Loucy (cell line): Measurements from ENCODE around the gene IWS1.

ENCODE experiments used
- H2AFZ ChIP-seq: fragments of 200-600 bp; sonication (generic); 2 replicates; pipeline ENCODE4 v1.6.0; 2016; ENCODE audit warnings: antibody characterized with exemption, mild to moderate bottlenecking, low read length, moderate library complexity
- H3F3A ChIP-seq: fragments of 200-600 bp; 2 replicates; pipeline ENCODE4 v1.6.0; 2016; ENCODE audit warnings: antibody characterized with exemption, low read depth, mild to moderate bottlenecking
- H3K27me3 ChIP-seq: fragments of 200-600 bp; sonication (generic); 2 replicates; pipeline ENCODE4 v1.6.1; 2014; ENCODE audit warnings: low read length, mild to moderate bottlenecking; ENCODE audit not compliant: insufficient read depth, poor library complexity, severe bottlenecking
- H3K36me3 ChIP-seq: fragments of 200-600 bp; sonication (generic); 2 replicates; pipeline ENCODE4 v1.6.1; 2016; ENCODE audit warnings: low read length; ENCODE audit not compliant: insufficient read depth
- H3K4me1 ChIP-seq: fragments of 200-600 bp; sonication (generic); 2 replicates; pipeline ENCODE4 v1.5.1; 2014; ENCODE audit warnings: low read length, mild to moderate bottlenecking; ENCODE audit not compliant: insufficient read depth, poor library complexity, severe bottlenecking
- H3K4me2 ChIP-seq: fragments of 200-600 bp; sonication (generic); 2 replicates; pipeline ENCODE4 v1.6.0; 2014; ENCODE audit warnings: antibody characterized with exemption, low read length, low read depth, mild to moderate bottlenecking; ENCODE audit not compliant: poor library complexity, severe bottlenecking
- H3K4me3 ChIP-seq: fragments of 200-600 bp; sonication (generic); 2 replicates; pipeline ENCODE4 v1.5.1; 2014; ENCODE audit warnings: low read length, mild to moderate bottlenecking, mixed read lengths; ENCODE audit not compliant: poor library complexity, severe bottlenecking
- H3K79me2 ChIP-seq: fragments of 200-600 bp; sonication (generic); 2 replicates; pipeline ENCODE4 v1.6.1; 2014; ENCODE audit warnings: low read length; ENCODE audit not compliant: insufficient read depth
- H3K9ac ChIP-seq: fragments of 200-600 bp; sonication (generic); 2 replicates; pipeline ENCODE4 v1.6.0; 2014; ENCODE audit warnings: mild to moderate bottlenecking, low read depth, low read length, moderate library complexity; ENCODE audit not compliant: poor library complexity, severe bottlenecking
- H3K9me2 ChIP-seq: fragments of 200-600 bp; sonication (generic); replicated peaks from 2 replicates; pipeline ENCODE4 v1.6.1; 2016; ENCODE audit warnings: low read depth, low read length, mixed read lengths
- H3K9me3 ChIP-seq: fragments of 200-600 bp; sonication (generic); 2 replicates; pipeline ENCODE4 v1.6.1; 2014; ENCODE audit warnings: mild to moderate bottlenecking, antibody characterized with exemption, low read length, low read depth; ENCODE audit not compliant: insufficient read depth
- H4K20me1 ChIP-seq: fragments of 200-600 bp; sonication (generic); 2 replicates; pipeline ENCODE4 v1.6.0; 2014; ENCODE audit warnings: antibody characterized with exemption, low read length, mild to moderate bottlenecking; ENCODE audit not compliant: insufficient read depth, poor library complexity, severe bottlenecking
- EZH2phosphoT487 ChIP-seq: fragments of 200-600 bp; IDR thresholded peaks from 2 replicates; pipeline ENCODE4 v1.6.1; 2018; ENCODE audit warnings: antibody characterized with exemption, mild to moderate bottlenecking, moderate library complexity, borderline replicate concordance
- TF ChIP-seq, protein P1 (sequence below): fragments of 200-600 bp; sonication (generic); conservative IDR thresholded peaks from 2 replicates; pipeline ENCODE4 v1.5.1; 2014; ENCODE audit warnings: mild to moderate bottlenecking, antibody characterized with exemption, low read length

The IWS1 gene

DNA sequence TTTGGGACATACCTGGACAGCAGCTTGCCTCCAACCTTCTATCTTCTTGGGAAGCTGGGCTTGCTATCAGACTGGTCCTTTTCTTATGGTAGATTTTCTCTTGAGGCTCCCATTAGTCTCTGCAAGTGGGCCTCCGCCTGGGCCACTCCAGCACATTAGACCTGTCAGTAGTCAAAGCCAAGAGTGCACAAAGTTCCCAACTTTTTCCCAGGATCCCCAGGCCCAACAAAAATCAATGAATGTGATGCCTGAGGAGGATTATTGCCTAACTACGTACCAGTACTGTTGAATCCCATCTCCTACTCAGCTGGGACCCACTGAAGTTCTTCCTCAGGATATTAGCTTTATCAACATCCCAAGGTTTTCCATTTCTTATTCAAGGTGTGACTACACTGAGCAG lies 56.3 kb downstream of the IWS1 start:
- Histone ChIP-seq H4K20me1 (no peaks in the 10 kb centered on the region), H3F3A (no peaks in the 10 kb centered on the region), H3K4me3 (no peak overlapping the region), H3K79me2 (no peaks in the 10 kb centered on the region), H3K9ac (no peak overlapping the region), H2AFZ (no peak overlapping the region), H3K9me3 (no peaks in the 10 kb centered on the region), H3K4me2 (no peak overlapping the region), H3K9me2 (no peaks in the 10 kb centered on the region), H3K36me3 (peaks cover 8% of the 10 kb centered on the region; the same call in 1 of the 2 replicates), H3K4me1 (no peaks in the 10 kb centered on the region), H3K27me3 (no peaks in the 10 kb centered on the region)
- TF ChIP-seq, protein P1, sequence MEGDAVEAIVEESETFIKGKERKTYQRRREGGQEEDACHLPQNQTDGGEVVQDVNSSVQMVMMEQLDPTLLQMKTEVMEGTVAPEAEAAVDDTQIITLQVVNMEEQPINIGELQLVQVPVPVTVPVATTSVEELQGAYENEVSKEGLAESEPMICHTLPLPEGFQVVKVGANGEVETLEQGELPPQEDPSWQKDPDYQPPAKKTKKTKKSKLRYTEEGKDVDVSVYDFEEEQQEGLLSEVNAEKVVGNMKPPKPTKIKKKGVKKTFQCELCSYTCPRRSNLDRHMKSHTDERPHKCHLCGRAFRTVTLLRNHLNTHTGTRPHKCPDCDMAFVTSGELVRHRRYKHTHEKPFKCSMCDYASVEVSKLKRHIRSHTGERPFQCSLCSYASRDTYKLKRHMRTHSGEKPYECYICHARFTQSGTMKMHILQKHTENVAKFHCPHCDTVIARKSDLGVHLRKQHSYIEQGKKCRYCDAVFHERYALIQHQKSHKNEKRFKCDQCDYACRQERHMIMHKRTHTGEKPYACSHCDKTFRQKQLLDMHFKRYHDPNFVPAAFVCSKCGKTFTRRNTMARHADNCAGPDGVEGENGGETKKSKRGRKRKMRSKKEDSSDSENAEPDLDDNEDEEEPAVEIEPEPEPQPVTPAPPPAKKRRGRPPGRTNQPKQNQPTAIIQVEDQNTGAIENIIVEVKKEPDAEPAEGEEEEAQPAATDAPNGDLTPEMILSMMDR: no peak
- TF ChIP-seq EZH2phosphoT487: no peak

DNA sequence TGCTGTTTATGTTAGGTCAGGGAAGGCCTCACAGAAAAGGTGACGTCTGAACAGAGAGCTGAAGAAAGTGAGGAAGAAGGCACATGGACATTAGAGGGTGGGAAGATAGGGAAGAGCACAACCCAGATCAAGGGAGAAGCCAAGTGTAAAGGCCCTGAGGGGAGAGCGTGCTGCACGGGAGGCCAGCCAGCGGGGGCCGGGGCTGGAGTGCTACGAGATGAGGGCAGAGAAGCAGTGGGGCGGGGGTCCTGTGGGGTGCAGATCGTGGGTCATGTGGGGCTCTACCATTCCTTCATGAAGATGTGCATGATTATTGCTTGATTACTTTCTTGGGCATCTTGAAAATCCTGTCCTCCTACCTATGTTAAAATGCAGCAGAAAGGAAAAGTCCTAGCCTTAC lies 57.2 kb downstream of the IWS1 start:
- Histone ChIP-seq H3K4me1 (no peaks in the 10 kb centered on the region), H3K9ac (no peak overlapping the region), H3K9me2 (no peaks in the 10 kb centered on the region), H3K27me3 (no peaks in the 10 kb centered on the region), H2AFZ (no peak overlapping the region), H3F3A (no peaks in the 10 kb centered on the region), H3K79me2 (no peaks in the 10 kb centered on the region), H3K36me3 (peaks cover 8% of the 10 kb centered on the region; the same call in 1 of the 2 replicates), H4K20me1 (no peaks in the 10 kb centered on the region), H3K9me3 (no peaks in the 10 kb centered on the region), H3K4me3 (no peak overlapping the region), H3K4me2 (no peak overlapping the region)
- TF ChIP-seq, protein P1: no peak
- no peak for TF ChIP-seq EZH2phosphoT487

DNA sequence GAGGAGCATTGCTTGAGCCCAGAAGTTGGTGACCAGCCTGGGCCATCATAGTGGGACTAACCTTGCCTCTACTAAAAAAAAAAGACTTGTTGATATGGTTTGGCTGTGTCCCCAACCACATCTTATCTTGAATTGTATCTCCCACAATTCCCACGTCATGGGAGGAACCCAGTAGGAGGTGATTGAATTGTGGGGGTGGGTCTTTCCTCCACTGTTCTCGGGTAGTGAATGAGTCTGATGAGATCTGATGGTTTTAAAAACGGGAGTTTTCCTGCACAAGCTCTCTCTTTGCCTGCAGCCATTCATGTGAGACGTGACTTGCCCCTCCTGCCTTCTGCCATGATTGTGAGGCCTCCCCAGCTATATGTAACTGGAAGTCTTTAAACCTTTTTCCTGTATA lies 61.0 kb downstream of the IWS1 start:
- no peaks in the 10 kb centered on the region for H3K9me3 ChIP-seq
- H3K36me3 ChIP-seq: peaks cover 8% of the 10 kb centered on the region; the same call in 1 of the 2 replicates
- no peak for TF ChIP-seq EZH2phosphoT487
- TF ChIP-seq, protein P1: no peak
- no peaks in the 10 kb centered on the region for H4K20me1 ChIP-seq
- H3F3A ChIP-seq: no peaks in the 10 kb centered on the region
- no peak overlapping the region for H3K4me2 ChIP-seq
- no peak overlapping the region for H2AFZ ChIP-seq
- H3K27me3 ChIP-seq: no peaks in the 10 kb centered on the region
- H3K4me1 ChIP-seq: no peaks in the 10 kb centered on the region
- H3K9ac ChIP-seq: no peak overlapping the region
- H3K9me2 ChIP-seq: no peaks in the 10 kb centered on the region
- H3K79me2 ChIP-seq: no peaks in the 10 kb centered on the region
- H3K4me3 ChIP-seq: no peak overlapping the region
